ENCODE measurements around the gene DCAKD.

The DCAKD gene

DNA sequence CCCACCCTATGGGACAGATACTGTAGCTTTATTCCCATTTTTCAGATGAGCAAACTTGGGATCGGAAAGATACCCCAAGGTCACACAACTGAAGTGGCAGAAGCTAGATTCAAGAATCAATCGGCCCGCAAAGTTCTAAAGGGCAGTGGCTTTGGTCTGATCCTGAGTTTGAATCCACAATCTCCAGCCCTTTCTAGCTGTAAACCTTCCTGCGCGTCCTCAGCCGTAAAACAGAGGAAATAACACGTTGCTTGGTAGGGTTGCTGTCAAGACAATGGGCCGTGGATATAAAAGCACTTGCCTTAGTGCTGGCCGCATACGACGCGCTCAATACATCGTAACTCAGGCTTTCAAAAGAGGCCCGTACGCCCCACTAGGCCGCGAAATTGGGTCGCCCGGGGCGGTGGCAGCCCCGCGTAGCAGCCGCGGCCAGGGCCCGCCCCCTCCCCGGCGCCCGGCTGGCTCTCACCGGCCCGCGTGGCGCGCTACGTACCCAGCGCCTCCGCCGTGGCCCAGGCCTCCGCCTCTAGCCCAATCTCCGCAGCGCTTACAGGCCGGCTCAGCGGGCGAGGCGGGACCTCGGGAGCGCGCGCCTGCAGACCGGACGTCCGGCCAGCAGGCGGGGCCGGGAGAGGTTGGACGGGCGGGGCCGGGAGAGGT, at the start of gene DCAKD:
DCAKD (minus strand) TSS at position 573 of the 660 bp plus-strand sequence. CDS start 16,747 bp downstream, outside the sequence.
- peak; percentile 66 to 81 for DNase-seq

- peak; percentile 30 to 35 for DNase-seq
These were observed 47.6 kb upstream of the DCAKD start for GRCh38 chr17:45098869-45099616.

- no peak for DNase-seq
These were observed 46.8 kb upstream of the DCAKD start for GRCh38 chr17:45098081-45098868.

GRCh38 chr17:45096926-45097325, 45.5 kb upstream of the DCAKD start:
- DNase-seq: no peak

GRCh38 chr17:45096141-45096540, 44.7 kb upstream of the DCAKD start:
- peak in 1 of 2 donors; percentile 41 for DNase-seq

GRCh38 chr17:45093444-45094110, 42.1 kb upstream of the DCAKD start:
- DNase-seq: no peak

DNA sequence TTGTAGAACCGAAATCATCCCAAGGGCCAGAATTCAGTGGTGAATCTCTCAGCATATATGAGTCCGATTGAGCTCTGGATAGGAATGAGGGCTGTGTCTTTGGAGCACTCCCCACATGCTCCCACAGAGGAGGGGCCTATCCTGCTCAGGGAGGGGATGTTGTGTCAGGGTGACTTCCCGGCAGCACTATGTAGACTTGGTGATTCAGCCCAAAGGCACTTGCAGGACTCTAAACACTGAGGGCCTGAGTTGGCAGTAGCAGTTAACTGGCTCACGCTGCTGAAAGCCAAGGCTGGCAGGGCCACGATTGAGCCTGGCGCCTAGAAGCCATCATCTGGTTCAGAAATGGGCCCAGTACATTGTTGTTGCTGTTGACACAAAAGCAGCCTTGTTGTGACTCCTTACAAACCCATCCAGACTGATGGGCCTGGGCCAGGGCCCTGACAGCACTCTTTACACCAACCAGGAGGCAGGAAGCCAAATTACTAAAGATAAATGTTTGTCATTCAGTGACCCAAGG, 41.5 kb upstream of the DCAKD start:
- DNase-seq: no peak

- DNase-seq: no peak
These were observed 40.5 kb upstream of the DCAKD start for GRCh38 chr17:45091778-45092425.

- DNase-seq: no peak
These were observed 39.3 kb upstream of the DCAKD start for GRCh38 chr17:45090711-45091110.

GRCh38 chr17:45088741-45089140, 37.3 kb upstream of the DCAKD start:
- DNase-seq: no peak

- DNase-seq: no peak
These were observed 36.5 kb upstream of the DCAKD start for GRCh38 chr17:45087978-45088377.

GRCh38 chr17:45087504-45087975, 36.1 kb upstream of the DCAKD start:
- DNase-seq: no peak

- no peak for DNase-seq
These were observed 35.6 kb upstream of the DCAKD start for GRCh38 chr17:45086865-45087503.

GRCh38 chr17:45086391-45086790, 35.0 kb upstream of the DCAKD start:
- DNase-seq: no peak

- no peak for DNase-seq
These were observed 29.7 kb upstream of the DCAKD start for GRCh38 chr17:45081047-45081703.

DNA sequence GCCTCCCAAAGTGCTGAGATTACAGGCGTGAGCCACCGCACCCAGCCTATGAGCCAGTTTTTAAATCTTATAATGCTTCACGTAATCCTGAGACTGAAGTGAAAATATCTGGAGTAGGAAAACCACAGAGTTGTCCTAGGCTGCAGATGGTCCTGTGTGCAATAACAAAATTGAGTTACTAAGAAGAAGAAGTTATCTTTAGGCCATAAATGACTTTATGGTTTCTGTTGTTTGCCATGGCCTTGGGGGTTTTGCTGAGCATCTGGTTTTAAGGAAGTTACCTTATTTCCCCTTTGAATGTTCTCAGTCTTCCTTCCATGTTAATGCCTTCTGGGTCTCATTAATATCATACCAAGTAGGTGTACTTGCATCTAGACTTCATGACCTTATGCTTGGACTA, 26.2 kb upstream of the DCAKD start:
- peak in 1 of 2 donors; percentile 77 for DNase-seq

DNA sequence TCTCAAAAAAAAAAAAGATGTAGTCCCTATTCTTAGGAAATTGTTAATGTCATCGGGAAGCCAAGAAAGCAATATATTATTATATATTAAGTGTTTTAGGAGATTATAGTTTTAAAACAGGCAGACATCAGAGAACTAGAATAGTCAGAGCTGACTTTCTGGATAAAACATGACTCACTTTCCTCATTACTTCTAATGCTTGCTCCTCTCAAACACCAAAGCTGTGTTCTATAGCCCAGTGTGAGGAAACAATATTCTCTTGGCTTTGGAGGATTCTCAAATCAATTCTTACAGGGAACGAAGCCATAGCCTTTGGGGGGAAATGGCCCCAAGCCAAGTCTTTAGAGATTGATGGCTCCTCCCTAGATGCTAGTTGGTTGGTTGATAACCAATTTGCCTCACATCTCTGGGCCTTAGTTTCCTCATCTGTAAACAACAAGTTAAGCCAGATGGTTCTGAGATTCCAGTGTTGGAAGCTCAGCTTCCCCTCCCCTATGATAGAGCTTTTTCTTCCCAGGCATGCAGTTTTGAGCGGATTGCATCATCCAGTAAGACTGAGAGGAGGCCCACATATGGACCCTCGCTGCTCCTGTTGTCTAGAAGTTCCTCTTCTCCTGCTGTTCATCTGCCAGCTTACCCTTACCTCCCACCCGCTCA, 22.1 kb upstream of the DCAKD start:
- no peak for DNase-seq

DNA sequence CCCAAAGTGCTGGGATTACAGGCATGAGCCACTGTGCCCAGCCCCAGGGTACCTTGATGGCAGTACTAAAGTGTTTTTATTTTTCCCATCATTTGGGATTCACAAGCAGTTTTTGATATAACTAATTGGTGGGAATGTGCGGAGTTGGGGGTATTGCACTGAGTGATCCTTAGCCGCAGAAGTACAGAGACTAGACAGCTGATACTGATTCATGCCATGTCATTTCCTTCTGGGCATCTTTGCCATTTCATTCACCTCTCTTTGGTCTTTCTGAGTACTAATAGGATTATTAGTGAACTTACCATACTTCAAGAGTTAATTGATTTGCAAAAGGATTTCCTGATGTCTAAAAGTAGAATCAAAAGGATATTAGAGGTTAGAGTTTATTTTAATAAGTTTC, 19.4 kb upstream of the DCAKD start:
- DNase-seq: peak in 1 of 2 donors; percentile 1

DNA sequence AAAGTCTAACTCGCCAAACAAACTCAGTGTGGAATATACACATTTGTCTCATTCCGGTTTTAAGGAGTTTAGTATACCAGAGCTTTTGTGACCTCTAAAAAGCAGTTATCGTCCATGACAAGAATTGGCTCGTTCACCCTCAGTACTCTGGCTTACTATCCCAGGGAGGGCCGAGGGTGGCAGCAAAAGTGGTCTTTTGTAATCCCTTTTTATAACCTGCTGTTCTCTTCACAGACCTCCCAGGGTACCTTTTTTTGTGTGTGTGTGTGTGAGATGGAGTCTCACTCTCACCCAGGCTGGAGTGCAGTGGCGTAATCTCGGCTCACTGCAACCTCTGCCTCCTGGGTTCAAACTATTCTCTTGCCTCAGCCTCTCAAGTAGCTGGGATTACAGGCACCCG, 18.6 kb upstream of the DCAKD start:
- DNase-seq: no peak

DNA sequence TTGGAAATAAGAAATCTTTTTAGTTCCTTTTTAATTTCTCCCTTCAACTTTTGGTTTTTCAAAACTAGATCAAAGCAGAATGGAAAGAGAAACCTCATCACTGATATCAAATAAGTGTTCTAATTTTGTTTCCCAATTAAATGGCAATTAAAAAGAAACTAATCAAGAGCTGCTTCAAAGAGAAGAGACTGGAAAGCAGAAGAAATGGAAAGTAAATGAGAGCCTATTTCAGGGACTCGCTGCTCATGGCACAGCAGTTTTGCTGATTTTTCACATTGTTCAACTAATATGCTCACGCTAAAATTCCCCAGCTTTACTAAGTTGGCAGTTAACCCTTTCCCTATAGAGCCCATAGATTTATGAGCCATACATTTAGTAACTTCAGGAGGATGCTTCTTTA, 16.2 kb upstream of the DCAKD start:
- no peak for DNase-seq

DNA sequence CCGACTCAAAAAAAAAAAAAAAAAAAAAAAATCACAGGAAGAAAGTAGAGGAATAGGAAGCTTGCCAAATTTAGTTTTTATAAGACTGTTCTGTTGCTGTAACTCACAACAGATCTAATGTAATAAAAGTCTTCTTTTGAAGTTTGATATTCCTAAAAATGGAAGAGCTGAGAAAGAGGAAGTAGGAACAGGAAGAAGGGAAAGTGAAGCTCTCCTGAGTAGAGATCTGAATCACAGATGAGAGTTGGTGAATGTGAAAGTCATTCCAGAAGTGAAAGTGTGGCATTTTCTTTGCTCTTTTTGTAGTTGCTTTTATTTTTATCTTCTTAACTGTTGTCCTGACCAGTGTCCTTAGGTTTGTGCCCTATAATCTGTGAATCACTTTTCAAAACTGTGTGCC, 11.8 kb upstream of the DCAKD start:
- DNase-seq: peak in 1 of 2 donors; percentile 38
